ENCODE results near the gene ALG9. TPM values are rescaled to one million over a fixed set of nuclear protein-coding genes. Genes with fewer than 3 reads are reported as not detected.

Gene ALG9
- total RNA-seq, 2 donors from 2014 or later: 22.2 to 32.4 TPM

GRCh38 chr11:111819829-111820237 is 51.5 kb downstream of the ALG9 start:
- H3K27me3 ChIP-seq: no peaks in the 10 kb centered on the region
- H3K4me3 ChIP-seq: no peak overlapping the region
- no peaks in the 10 kb centered on the region for H3K36me3 ChIP-seq
- TF ChIP-seq CTCF (IDR thresholded peaks at IDR 0.05): no peak
- H3K27ac ChIP-seq: peak overlapping the region; percentile 74 to 75
- H3K9me3 ChIP-seq: no peaks in the 10 kb centered on the region
- no peak for DNase-seq (ENCODE audit: low spot score)
- peaks cover 0 to 34% of the 10 kb centered on the region in 2 donors for H3K4me1 ChIP-seq

GRCh38 chr11:111819161-111819828 is 52.1 kb downstream of the ALG9 start:
- H3K27ac ChIP-seq: peak overlapping the region; percentile 74 to 75
- DNase-seq (ENCODE audit: low spot score): no peak
- no peak for TF ChIP-seq CTCF (IDR thresholded peaks at IDR 0.05)

GRCh38 chr11:111815489-111815888 is 55.9 kb downstream of the ALG9 start:
- DNase-seq (ENCODE audit: low spot score): no peak
- Histone ChIP-seq H3K36me3 (no peaks in the 10 kb centered on the region), H3K9me3 (no peaks in the 10 kb centered on the region), H3K27me3 (no peaks in the 10 kb centered on the region), H3K4me3 (no peak overlapping the region), H3K4me1 (peaks cover 0 to 22% of the 10 kb centered on the region in 2 donors), H3K27ac (peak overlapping the region; percentile 36 to 44)
- TF ChIP-seq CTCF (IDR thresholded peaks at IDR 0.05): no peak

More at GRCh38 chr11:111819161-111819828, 52.1 kb downstream of the ALG9 start:
- Histone ChIP-seq H3K9me3 (no peaks in the 10 kb centered on the region), H3K4me3 (no peak overlapping the region), H3K36me3 (no peaks in the 10 kb centered on the region), H3K4me1 (peaks cover 0 to 34% of the 10 kb centered on the region in 2 donors), H3K27me3 (no peaks in the 10 kb centered on the region)

- H3K4me3 ChIP-seq: no peak overlapping the region
- TF ChIP-seq CTCF (IDR thresholded peaks at IDR 0.05): no peak
- no peaks in the 10 kb centered on the region for H3K9me3 ChIP-seq
- no peaks in the 10 kb centered on the region for H3K27me3 ChIP-seq
- H3K4me1 ChIP-seq: peaks cover 0 to 15% of the 10 kb centered on the region in 2 donors
- H3K27ac ChIP-seq: peak overlapping the region; percentile 36 to 44
- DNase-seq (ENCODE audit: low spot score): no peak
- no peaks in the 10 kb centered on the region for H3K36me3 ChIP-seq
Observed at GRCh38 chr11:111814557-111815320, 56.6 kb downstream of the ALG9 start.

- peak overlapping the region; percentile 7 to 44 for H3K27ac ChIP-seq
- TF ChIP-seq CTCF (IDR thresholded peaks at IDR 0.05): no peak
Observed at GRCh38 chr11:111814106-111814505, 57.3 kb downstream of the ALG9 start.

More at GRCh38 chr11:111814106-111814505, 57.3 kb downstream of the ALG9 start:
- peaks cover 0 to 10% of the 10 kb centered on the region in 2 donors for H3K4me1 ChIP-seq
- no peak overlapping the region for H3K4me3 ChIP-seq
- H3K27me3 ChIP-seq: no peaks in the 10 kb centered on the region
- no peaks in the 10 kb centered on the region for H3K9me3 ChIP-seq
- no peaks in the 10 kb centered on the region for H3K36me3 ChIP-seq
- no peak for DNase-seq (ENCODE audit: low spot score)
